Kidney epithelial cell (primary cell): Measurements from ENCODE around the gene RASL11B. TPM values are rescaled to one million over a fixed set of nuclear protein-coding genes. Genes with fewer than 3 reads are reported as not detected.
A peak's percentile ranks its signal among the peaks of the same experiment; 100 is the strongest.

Source experiments
- DNase-seq: peaks from one replicate; pipeline ENCODE4 v3.0.0-alpha.2; 2010; ENCODE audit warnings: low read depth
- H3K27me3 ChIP-seq: 2 replicates; pipeline ENCODE4 v1.6.0; 2011; ENCODE audit warnings: low read length; ENCODE audit not compliant: control insufficient read depth, insufficient read depth
- H3K36me3 ChIP-seq: 2 replicates; pipeline ENCODE4 v1.5.1; 2011; ENCODE audit warnings: low read length; ENCODE audit not compliant: control insufficient read depth, insufficient read depth
- H3K4me3 ChIP-seq: 2 replicates; pipeline ENCODE4 v1.5.1; 2011; ENCODE audit warnings: low read depth, mild to moderate bottlenecking, control low read depth, low read length
- total RNA-seq: library from RNA; depleted of rRNA; stranded (reverse); fragments of >200 nt; gene quantifications from 2 replicates; pipeline ENCODE4 v1.2.3, GENCODE V29; 2015
- TF ChIP-seq, protein P1 (sequence below): IDR thresholded peaks from 2 replicates; pipeline ENCODE4 v1.5.1; 2011; ENCODE audit warnings: mild to moderate bottlenecking, moderate library complexity, low read length, control low read depth, inconsistent platforms; ENCODE audit not compliant: insufficient read depth, poor library complexity, severe bottlenecking

Gene RASL11B
- total RNA-seq, 1 donor from 2014 or later: 0.67 TPM

DNA sequence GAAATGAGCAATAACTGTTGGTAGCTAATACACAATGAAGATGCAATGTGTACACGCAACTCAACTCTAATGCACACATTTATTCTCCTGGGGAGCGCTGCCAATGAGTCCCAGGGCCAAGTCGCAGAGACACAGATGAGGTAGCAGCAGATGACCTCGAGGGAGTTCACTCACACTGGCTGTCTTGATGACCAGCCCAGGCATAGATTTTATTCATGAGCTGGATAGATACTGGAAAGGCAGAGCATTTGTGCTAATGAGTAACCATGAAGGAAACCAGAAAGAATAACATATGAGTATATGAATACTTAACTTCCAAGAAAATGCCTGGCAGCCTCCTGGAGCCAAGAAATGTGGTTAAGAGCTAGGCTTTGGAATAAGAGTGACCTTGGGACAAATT, 42.3 kb downstream of the RASL11B start:
- no peak overlapping the region for H3K4me3 ChIP-seq
- DNase-seq: no peak
- H3K27me3 ChIP-seq: no peaks in the 10 kb centered on the region
- H3K36me3 ChIP-seq: no peaks in the 10 kb centered on the region
- TF ChIP-seq, protein P1, sequence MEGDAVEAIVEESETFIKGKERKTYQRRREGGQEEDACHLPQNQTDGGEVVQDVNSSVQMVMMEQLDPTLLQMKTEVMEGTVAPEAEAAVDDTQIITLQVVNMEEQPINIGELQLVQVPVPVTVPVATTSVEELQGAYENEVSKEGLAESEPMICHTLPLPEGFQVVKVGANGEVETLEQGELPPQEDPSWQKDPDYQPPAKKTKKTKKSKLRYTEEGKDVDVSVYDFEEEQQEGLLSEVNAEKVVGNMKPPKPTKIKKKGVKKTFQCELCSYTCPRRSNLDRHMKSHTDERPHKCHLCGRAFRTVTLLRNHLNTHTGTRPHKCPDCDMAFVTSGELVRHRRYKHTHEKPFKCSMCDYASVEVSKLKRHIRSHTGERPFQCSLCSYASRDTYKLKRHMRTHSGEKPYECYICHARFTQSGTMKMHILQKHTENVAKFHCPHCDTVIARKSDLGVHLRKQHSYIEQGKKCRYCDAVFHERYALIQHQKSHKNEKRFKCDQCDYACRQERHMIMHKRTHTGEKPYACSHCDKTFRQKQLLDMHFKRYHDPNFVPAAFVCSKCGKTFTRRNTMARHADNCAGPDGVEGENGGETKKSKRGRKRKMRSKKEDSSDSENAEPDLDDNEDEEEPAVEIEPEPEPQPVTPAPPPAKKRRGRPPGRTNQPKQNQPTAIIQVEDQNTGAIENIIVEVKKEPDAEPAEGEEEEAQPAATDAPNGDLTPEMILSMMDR: no peak

DNA sequence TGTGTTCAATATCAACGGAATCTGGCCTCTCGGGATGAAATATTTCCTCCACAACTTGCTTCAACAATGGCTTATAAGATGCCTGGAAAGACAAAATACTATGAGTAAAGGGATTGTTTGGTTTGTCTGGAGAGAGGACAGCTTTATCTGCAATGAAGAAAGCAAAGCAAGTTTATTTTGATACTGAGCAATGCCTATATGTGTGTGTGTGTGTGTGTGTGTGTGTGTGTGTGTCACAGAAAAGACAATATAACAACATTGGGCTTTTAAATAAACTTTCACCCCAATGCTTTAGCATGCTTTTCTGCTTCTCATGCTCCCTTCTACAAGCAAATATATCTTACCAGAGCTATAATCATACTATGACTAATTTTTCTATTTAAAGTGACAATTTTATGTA, 45.4 kb downstream of the RASL11B start:
- H3K36me3 ChIP-seq: no peaks in the 10 kb centered on the region
- no peak overlapping the region for H3K4me3 ChIP-seq
- no peak for DNase-seq
- TF ChIP-seq, protein P1: no peak
- H3K27me3 ChIP-seq: no peaks in the 10 kb centered on the region

DNA sequence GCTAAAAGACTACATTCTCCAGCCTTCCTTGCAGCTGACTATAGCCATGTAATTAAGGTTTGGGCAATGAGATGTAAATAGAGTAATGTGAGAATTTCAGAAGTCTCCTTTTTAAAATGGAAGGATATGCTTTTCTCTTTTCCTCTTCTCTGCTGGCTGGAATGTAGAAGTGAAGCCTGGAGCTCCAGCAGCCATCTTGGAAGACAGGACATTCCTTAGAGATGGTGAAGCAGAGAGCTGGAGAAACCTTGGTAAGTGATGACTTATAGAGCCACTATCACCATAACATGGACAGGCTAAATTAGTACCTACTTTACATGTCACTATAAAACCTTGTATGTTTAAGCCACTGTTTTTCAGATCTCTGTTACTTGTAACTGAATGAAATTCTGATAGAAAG, 48.0 kb downstream of the RASL11B start:
- Histone ChIP-seq H3K36me3 (no peaks in the 10 kb centered on the region), H3K4me3 (no peak overlapping the region), H3K27me3 (no peaks in the 10 kb centered on the region)
- TF ChIP-seq, protein P1: no peak
- no peak for DNase-seq

DNA sequence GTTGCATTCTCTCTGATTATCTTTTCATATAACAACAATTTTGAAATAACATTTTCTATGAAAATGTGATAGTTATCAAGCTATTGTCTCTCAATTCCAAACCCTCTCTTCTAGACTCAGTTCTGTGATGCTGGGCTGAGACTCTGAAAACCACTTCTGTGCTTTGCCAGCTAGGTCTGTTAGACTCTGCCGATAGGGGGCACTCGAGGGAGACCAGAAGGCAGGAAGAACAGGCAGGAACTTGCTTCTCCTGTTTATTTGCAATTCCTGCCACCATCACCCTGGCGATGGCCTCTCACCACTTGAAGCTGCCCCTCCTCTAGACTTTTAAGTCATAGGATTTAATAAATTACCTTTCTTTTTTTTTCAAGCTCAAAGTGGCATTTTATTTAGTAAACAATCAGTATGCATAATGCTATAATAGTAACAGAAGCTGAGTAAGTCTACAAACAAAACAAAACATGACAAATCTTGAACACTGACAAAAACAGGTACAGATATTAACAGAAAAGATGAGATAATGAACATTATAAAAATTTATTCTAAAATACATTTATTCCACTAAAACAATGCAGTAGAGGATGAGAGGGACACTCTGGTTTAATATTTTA, 49.7 kb downstream of the RASL11B start:
- Histone ChIP-seq H3K4me3 (no peak overlapping the region), H3K27me3 (no peaks in the 10 kb centered on the region), H3K36me3 (no peaks in the 10 kb centered on the region)
- TF ChIP-seq, protein P1: peak; percentile 81
- peak; percentile 16 for DNase-seq

DNA sequence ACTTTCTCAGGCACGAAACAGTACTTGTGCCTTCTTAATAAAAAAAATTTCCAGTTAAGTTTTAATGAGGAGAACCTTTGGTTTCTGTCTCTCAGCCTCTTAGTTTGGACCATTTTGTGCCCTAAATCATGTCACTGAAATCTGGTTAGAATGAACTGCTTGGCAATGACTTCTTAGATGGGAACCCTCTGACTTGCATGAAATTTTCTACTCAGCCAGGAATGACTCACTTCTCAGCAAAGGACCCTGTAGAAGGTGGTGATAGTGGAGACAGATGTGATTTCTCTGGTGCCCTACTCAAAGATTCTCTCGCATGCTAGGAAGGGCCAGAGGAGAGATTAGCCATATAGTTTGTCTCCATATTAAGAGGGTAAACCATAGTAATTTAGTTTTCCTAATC, 50.5 kb downstream of the RASL11B start:
- H3K36me3 ChIP-seq: no peaks in the 10 kb centered on the region
- no peak for DNase-seq
- no peaks in the 10 kb centered on the region for H3K27me3 ChIP-seq
- TF ChIP-seq, protein P1: no peak
- H3K4me3 ChIP-seq: no peak overlapping the region

DNA sequence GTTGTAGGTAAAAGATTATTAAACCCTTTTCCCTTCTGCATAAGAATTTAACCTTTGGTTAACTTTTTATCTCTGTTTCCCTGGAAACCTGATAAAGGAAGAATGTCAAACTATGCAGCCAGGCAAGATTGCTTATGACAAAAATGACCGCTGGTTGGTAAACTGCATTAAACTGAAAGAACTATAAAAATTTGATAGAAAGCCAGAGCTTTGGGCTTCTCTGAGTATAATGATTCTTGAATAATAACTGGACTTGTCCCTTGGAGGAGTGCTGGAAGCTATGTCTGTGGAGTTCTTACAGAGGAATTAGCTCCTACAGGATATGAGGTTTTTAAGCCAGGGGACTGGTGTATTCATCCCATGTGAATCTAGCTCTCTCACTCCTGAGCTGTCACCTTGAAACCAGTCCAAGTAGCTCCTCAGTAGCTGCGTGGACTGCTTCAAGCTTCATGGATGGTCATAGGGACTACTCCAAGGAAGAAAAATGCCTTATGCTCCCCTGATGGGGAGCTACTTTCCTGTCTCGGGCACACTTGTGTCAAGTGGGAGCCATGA, 52.0 kb downstream of the RASL11B start:
- TF ChIP-seq, protein P1: no peak
- Histone ChIP-seq H3K27me3 (no peaks in the 10 kb centered on the region), H3K36me3 (no peaks in the 10 kb centered on the region), H3K4me3 (no peak overlapping the region)
- DNase-seq: no peak
